ENCODE data around the gene ABCC11.

DNA sequence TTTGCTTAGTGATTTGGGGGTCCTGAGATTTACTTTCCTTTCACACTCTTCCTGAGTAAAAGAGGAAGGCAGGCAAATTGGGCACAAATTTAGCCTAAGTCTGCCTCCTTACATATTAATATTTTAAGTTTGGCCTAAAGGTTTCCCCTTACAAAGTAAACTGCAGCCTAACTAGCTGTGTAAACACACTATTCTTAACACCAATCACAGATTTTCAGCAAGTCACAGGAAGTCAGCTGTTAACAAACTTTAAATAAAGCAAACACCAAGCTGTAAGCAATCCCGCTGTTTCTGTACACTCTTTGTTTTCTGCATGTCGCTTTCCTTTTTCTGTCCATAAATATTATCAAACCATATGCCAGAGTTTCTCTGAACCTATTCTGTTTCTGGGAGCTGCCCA, 45.1 kb upstream of the ABCC11 start:
- TF ChIP-seq CTCF (IDR thresholded peaks at IDR 0.05) (no peak), POLR2A (IDR thresholded peaks at IDR 0.05) (no peak)

All from Peyer's patch (tissue), 4 donors.